ENCODE measurements around the gene BSN.
"Not testable (repeated sequence)": the region's sequence is repeated elsewhere in the genome, so short reads cannot be mapped to it uniquely, and the experiment has no call there.

Gene BSN

DNA sequence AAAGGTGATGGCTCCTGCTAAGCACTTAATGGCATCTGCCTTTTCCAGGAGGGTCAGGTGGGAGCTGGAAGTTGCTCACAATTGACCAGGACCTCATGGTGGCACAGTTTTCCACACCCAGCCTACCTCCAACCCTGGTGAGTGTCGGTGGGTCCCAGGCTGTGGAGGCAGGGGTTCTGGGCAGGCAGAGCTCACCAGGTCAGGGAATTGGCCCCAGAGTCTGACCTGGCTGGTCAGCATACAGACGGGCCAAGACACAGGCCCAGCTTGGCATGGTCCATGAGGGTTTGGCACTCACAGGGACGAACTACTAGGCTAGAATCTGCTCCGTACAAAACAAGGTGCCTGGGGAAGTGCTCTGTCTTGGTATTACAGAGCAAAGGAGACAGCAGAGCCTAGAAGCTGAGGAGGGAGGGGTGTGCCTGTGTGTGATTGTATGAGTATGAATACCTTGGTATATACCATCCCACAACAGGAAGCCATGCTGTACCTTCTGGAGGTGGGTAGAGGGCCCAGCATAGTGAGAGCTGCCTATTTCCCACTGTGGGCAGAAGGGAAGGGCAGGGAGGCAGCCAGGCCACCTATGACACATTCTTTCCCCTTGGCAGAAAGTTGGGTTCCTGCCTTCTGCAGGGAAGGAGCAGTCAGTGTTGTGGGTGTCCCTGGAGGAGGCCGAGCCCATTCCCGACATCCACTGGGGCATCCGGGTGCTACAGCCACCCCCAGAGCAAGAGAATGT, 126.4 kb downstream of the BSN start:
- TF ChIP-seq, protein P1, sequence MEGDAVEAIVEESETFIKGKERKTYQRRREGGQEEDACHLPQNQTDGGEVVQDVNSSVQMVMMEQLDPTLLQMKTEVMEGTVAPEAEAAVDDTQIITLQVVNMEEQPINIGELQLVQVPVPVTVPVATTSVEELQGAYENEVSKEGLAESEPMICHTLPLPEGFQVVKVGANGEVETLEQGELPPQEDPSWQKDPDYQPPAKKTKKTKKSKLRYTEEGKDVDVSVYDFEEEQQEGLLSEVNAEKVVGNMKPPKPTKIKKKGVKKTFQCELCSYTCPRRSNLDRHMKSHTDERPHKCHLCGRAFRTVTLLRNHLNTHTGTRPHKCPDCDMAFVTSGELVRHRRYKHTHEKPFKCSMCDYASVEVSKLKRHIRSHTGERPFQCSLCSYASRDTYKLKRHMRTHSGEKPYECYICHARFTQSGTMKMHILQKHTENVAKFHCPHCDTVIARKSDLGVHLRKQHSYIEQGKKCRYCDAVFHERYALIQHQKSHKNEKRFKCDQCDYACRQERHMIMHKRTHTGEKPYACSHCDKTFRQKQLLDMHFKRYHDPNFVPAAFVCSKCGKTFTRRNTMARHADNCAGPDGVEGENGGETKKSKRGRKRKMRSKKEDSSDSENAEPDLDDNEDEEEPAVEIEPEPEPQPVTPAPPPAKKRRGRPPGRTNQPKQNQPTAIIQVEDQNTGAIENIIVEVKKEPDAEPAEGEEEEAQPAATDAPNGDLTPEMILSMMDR (conservative IDR thresholded peaks at IDR 0.05; ENCODE audit: low read depth, low read length) = no peak
- no peak overlapping the region for H3K27ac ChIP-seq
- no peak overlapping the region for H2AFZ ChIP-seq (ENCODE audit: low read depth)
- no peaks in the 10 kb centered on the region for H3K27me3 ChIP-seq (ENCODE audit: insufficient read depth, low read depth)
- H3K4me1 ChIP-seq (ENCODE audit: low read depth, poor library complexity, severe bottlenecking) = no peaks in the 10 kb centered on the region
- no peaks in the 10 kb centered on the region for H3K36me3 ChIP-seq (ENCODE audit: insufficient read depth)
- no peak overlapping the region for H3K4me2 ChIP-seq
- no peaks in the 10 kb centered on the region for H4K20me1 ChIP-seq (ENCODE audit: insufficient read depth)
- no peak overlapping the region for H3K9ac ChIP-seq
- H3K79me2 ChIP-seq (ENCODE audit: insufficient read depth, low read depth) = no peaks in the 10 kb centered on the region
- no peak overlapping the region for H3K4me3 ChIP-seq (IDR thresholded peaks at IDR 0.05; ENCODE audit: insufficient read depth, low read depth, low read length)

DNA sequence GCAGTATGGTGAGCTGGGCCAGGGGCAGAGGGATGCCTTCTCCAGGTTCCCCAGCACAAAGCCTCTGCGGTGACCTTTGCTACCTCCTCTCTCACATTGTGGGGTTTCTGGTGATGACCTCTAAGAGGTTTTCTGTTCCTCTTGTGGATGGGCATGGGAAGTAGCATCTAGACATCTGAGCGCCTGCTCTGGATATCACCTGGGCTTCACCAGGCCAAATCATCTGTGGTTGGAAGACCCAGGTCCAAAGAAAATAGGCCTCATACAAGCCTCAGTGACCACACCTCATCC, 126.9 kb downstream of the BSN start:
- H3K27me3 ChIP-seq (ENCODE audit: insufficient read depth, low read depth) = no peaks in the 10 kb centered on the region
- no peak overlapping the region for H2AFZ ChIP-seq (ENCODE audit: low read depth)
- no peak overlapping the region for H3K4me2 ChIP-seq
- H3K4me3 ChIP-seq (IDR thresholded peaks at IDR 0.05; ENCODE audit: insufficient read depth, low read depth, low read length) = no peak overlapping the region
- no peaks in the 10 kb centered on the region for H4K20me1 ChIP-seq (ENCODE audit: insufficient read depth)
- H3K4me1 ChIP-seq (ENCODE audit: low read depth, poor library complexity, severe bottlenecking) = no peaks in the 10 kb centered on the region
- H3K27ac ChIP-seq = no peak overlapping the region
- no peaks in the 10 kb centered on the region for H3K79me2 ChIP-seq (ENCODE audit: insufficient read depth, low read depth)
- no peaks in the 10 kb centered on the region for H3K36me3 ChIP-seq (ENCODE audit: insufficient read depth)
- TF ChIP-seq, protein P1 (conservative IDR thresholded peaks at IDR 0.05; ENCODE audit: low read depth, low read length) = no peak
- H3K9ac ChIP-seq = no peak overlapping the region

DNA sequence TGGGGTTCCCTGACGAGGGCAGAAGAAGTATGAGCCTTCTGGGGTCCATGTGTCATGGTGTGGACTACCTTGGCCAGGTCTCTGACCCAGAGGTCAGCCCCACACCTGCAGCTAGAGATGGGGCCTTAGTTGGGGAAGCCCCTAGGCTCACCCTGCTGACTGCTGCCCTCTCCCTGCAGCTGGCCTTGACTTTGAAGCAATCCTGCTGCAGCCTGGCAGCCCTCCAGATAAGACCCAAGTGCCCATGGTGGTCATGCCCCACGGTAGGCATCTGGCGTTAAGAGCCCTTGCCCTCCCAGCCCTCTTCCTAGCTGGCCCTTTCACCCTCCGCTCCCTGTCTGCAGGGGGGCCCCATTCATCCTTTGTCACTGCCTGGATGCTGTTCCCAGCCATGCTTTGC, 127.3 kb downstream of the BSN start:
- TF ChIP-seq, protein P1 (conservative IDR thresholded peaks at IDR 0.05; ENCODE audit: low read depth, low read length) = no peak
- no peaks in the 10 kb centered on the region for H3K79me2 ChIP-seq (ENCODE audit: insufficient read depth, low read depth)
- H3K27me3 ChIP-seq (ENCODE audit: insufficient read depth, low read depth) = no peaks in the 10 kb centered on the region
- no peaks in the 10 kb centered on the region for H3K4me1 ChIP-seq (ENCODE audit: low read depth, poor library complexity, severe bottlenecking)
- H3K9ac ChIP-seq = no peak overlapping the region
- no peak overlapping the region for H3K27ac ChIP-seq
- no peaks in the 10 kb centered on the region for H4K20me1 ChIP-seq (ENCODE audit: insufficient read depth)
- H3K4me2 ChIP-seq = no peak overlapping the region
- H3K4me3 ChIP-seq (IDR thresholded peaks at IDR 0.05; ENCODE audit: insufficient read depth, low read depth, low read length) = no peak overlapping the region
- H2AFZ ChIP-seq (ENCODE audit: low read depth) = no peak overlapping the region
- H3K36me3 ChIP-seq (ENCODE audit: insufficient read depth) = no peaks in the 10 kb centered on the region

DNA sequence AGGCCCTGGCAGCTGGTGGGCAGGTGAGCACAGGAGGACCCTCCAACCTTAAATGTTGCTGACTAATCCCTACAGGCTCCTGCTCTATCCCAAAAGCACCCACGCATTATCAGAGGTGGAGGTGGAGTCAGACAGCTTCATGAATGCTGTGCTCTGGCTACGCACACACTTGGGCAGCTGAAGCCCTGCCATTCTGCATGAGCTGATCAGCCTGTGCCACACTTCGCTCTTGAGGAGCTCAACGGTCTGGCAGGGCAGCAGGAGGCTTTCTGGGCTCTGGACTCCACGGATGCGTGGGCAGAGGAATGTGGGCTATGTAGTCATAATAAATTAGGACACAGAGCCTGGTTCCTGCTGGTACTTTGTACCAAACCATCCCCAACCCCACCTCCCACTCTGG, 128.9 kb downstream of the BSN start:
- Histone ChIP-seq H2AFZ (ENCODE audit: low read depth) (no peak overlapping the region), H3K9ac (no peak overlapping the region), H3K4me2 (no peak overlapping the region), H3K36me3 (ENCODE audit: insufficient read depth) (no peaks in the 10 kb centered on the region), H4K20me1 (ENCODE audit: insufficient read depth) (no peaks in the 10 kb centered on the region), H3K27ac (no peak overlapping the region), H3K79me2 (ENCODE audit: insufficient read depth, low read depth) (no peaks in the 10 kb centered on the region), H3K27me3 (ENCODE audit: insufficient read depth, low read depth) (no peaks in the 10 kb centered on the region), H3K4me1 (ENCODE audit: low read depth, poor library complexity, severe bottlenecking) (no peaks in the 10 kb centered on the region), H3K4me3 (IDR thresholded peaks at IDR 0.05; ENCODE audit: insufficient read depth, low read depth, low read length) (no peak overlapping the region)
- TF ChIP-seq, protein P1 (conservative IDR thresholded peaks at IDR 0.05; ENCODE audit: low read depth, low read length) = no peak

DNA sequence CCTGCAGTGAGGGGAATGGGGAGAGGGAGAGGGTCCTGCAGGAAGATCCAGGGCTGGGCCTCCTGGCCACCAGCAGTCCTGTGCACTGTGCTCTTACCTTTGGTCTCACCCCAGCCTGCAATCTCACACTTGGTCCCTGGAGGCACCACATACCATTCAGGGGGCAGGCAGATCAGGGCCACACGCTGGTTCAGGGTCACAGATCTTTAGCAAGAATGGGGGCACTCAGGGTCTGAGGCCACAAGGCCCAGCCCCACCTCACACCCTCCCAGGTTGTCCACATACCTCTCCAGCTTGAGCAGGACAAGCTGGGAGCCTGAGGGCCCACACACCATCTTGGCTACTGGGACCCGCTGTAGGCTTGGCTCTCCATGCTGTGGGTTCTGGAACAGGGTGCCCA, 130.2 kb downstream of the BSN start:
- H3K27me3 ChIP-seq (ENCODE audit: insufficient read depth, low read depth); H3K4me3 ChIP-seq (IDR thresholded peaks at IDR 0.05; ENCODE audit: insufficient read depth, low read depth, low read length); H3K4me2 ChIP-seq; H2AFZ ChIP-seq (ENCODE audit: low read depth); H3K4me1 ChIP-seq (ENCODE audit: low read depth, poor library complexity, severe bottlenecking); H3K9ac ChIP-seq; H3K79me2 ChIP-seq (ENCODE audit: insufficient read depth, low read depth); H3K36me3 ChIP-seq (ENCODE audit: insufficient read depth); H3K27ac ChIP-seq; H4K20me1 ChIP-seq (ENCODE audit: insufficient read depth): not testable (repeated sequence)

DNA sequence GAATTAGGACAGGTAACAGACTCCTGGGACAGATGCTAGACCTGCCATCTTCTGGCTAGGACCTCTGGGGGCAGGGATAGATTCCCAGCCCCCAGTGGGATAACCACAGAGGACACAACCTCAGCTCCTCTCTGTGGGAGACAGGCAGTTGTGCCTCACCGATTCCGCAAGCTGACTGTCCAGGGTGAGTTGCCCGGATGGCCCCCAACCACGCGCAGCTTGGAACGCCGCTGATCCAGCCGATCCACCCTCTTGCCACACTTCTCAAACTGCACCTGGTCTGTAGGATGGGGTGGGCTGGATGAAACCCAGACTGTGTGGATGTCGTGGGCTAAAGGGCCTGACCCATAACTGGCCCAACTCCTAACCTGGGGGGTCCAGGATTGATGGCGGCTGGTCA, 130.8 kb downstream of the BSN start:
- not testable (repeated sequence) for H4K20me1 ChIP-seq (ENCODE audit: insufficient read depth); H3K36me3 ChIP-seq (ENCODE audit: insufficient read depth); H3K27ac ChIP-seq; H3K79me2 ChIP-seq (ENCODE audit: insufficient read depth, low read depth); H3K4me3 ChIP-seq (IDR thresholded peaks at IDR 0.05; ENCODE audit: insufficient read depth, low read depth, low read length); H3K9ac ChIP-seq; H3K4me2 ChIP-seq; H3K27me3 ChIP-seq (ENCODE audit: insufficient read depth, low read depth); H2AFZ ChIP-seq (ENCODE audit: low read depth); H3K4me1 ChIP-seq (ENCODE audit: low read depth, poor library complexity, severe bottlenecking)

DNA sequence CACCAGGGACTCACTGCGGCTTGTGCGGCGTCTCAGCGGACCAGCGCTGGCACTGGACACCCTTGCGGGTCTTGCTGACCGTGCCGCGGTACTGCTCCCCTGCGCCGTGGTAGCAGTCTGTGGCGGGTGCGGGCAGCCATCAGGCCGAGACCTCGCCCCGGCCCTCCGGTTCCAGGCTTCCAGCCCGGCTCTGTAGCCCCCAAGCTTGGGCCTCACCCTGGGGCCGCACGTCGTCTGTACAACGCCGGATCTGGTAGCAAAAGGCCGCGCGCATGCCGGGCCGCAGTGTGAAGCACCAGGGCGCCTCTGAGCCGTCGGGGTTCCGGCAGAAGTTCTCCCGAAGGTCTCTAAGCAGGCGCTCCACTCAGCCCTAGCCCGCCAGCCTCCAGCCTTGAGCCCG, 131.6 kb downstream of the BSN start:
- H3K4me2 ChIP-seq; H3K9ac ChIP-seq; H3K36me3 ChIP-seq (ENCODE audit: insufficient read depth); H3K79me2 ChIP-seq (ENCODE audit: insufficient read depth, low read depth); H3K27me3 ChIP-seq (ENCODE audit: insufficient read depth, low read depth); H3K27ac ChIP-seq; H4K20me1 ChIP-seq (ENCODE audit: insufficient read depth); H2AFZ ChIP-seq (ENCODE audit: low read depth); H3K4me1 ChIP-seq (ENCODE audit: low read depth, poor library complexity, severe bottlenecking); H3K4me3 ChIP-seq (IDR thresholded peaks at IDR 0.05; ENCODE audit: insufficient read depth, low read depth, low read length): not testable (repeated sequence)

All from KMS-11 (cell line).